ENCODE data around the gene ADGRL2. TPM values are rescaled to one million over a fixed set of nuclear protein-coding genes. Genes with fewer than 3 reads are reported as not detected.

Gene ADGRL2
- total RNA-seq, 2 experiments from 2014 or later, result 0.05 TPM; not detected in 1

- Mint-ChIP-seq H3K27ac (no peak overlapping the region), H3K9me3 (ENCODE audit: low read depth) (no peaks in the 10 kb centered on the region), H3K27me3 (no peaks in the 10 kb centered on the region), H3K36me3 (no peaks in the 10 kb centered on the region), H3K4me1 (no peaks in the 10 kb centered on the region), H3K4me3 (no peak overlapping the region)
- CTCF ChIA-PET, result no interaction called here
- DNase-seq (no peak), ATAC-seq (no peak)
These were observed 174.3 kb downstream of the ADGRL2 start for GRCh38 chr1:81974883-81975555.

GRCh38 chr1:81976539-81976938 is 175.8 kb downstream of the ADGRL2 start:
- H3K36me3 Mint-ChIP-seq, result no peaks in the 10 kb centered on the region
- H3K27me3 Mint-ChIP-seq, result no peaks in the 10 kb centered on the region
- H3K27ac Mint-ChIP-seq, result no peak overlapping the region
- H3K4me3 Mint-ChIP-seq, result no peak overlapping the region
- no peak for ATAC-seq
- no peak for DNase-seq
- no peaks in the 10 kb centered on the region for H3K4me1 Mint-ChIP-seq
- CTCF ChIA-PET, result no interaction called here
- no peaks in the 10 kb centered on the region for H3K9me3 Mint-ChIP-seq (ENCODE audit: low read depth)

GRCh38 chr1:81978945-81979344 is 178.2 kb downstream of the ADGRL2 start:
- ATAC-seq (no peak), DNase-seq (no peak)
- no peaks in the 10 kb centered on the region for H3K9me3 Mint-ChIP-seq (ENCODE audit: low read depth)
- H3K4me1 Mint-ChIP-seq, result no peaks in the 10 kb centered on the region
- no peak overlapping the region for H3K4me3 Mint-ChIP-seq
- H3K27ac Mint-ChIP-seq, result no peak overlapping the region
- H3K36me3 Mint-ChIP-seq, result no peaks in the 10 kb centered on the region
- H3K27me3 Mint-ChIP-seq, result no peaks in the 10 kb centered on the region
- CTCF ChIA-PET, result no interaction called here

- Mint-ChIP-seq H3K9me3 (ENCODE audit: low read depth) (no peaks in the 10 kb centered on the region), H3K36me3 (no peaks in the 10 kb centered on the region), H3K27me3 (no peaks in the 10 kb centered on the region), H3K27ac (no peak overlapping the region), H3K4me1 (no peaks in the 10 kb centered on the region), H3K4me3 (no peak overlapping the region)
- CTCF ChIA-PET, result no interaction called here
- ATAC-seq (no peak), DNase-seq (no peak)
These were observed 181.8 kb downstream of the ADGRL2 start for GRCh38 chr1:81982523-81982922.

GRCh38 chr1:81989524-81989923 is 188.8 kb downstream of the ADGRL2 start:
- Mint-ChIP-seq H3K27me3 (no peaks in the 10 kb centered on the region), H3K4me3 (no peak overlapping the region), H3K9me3 (ENCODE audit: low read depth) (no peaks in the 10 kb centered on the region), H3K27ac (no peak overlapping the region), H3K36me3 (no peaks in the 10 kb centered on the region), H3K4me1 (no peaks in the 10 kb centered on the region)
- CTCF ChIA-PET, result no interaction called here
- no peak for ATAC-seq
- no peak for DNase-seq

- no peaks in the 10 kb centered on the region for H3K4me1 Mint-ChIP-seq
- H3K9me3 Mint-ChIP-seq (ENCODE audit: low read depth), result no peaks in the 10 kb centered on the region
- H3K27ac Mint-ChIP-seq, result no peak overlapping the region
- ATAC-seq (no peak), DNase-seq (no peak)
- H3K4me3 Mint-ChIP-seq, result no peak overlapping the region
- no peaks in the 10 kb centered on the region for H3K36me3 Mint-ChIP-seq
- no peaks in the 10 kb centered on the region for H3K27me3 Mint-ChIP-seq
- CTCF ChIA-PET, result no interaction called here
These were observed 189.5 kb downstream of the ADGRL2 start for GRCh38 chr1:81990241-81990640.

- no peaks in the 10 kb centered on the region for H3K4me1 Mint-ChIP-seq
- no peaks in the 10 kb centered on the region for H3K27me3 Mint-ChIP-seq
- no peak overlapping the region for H3K27ac Mint-ChIP-seq
- peaks cover 2% of the 10 kb centered on the region for H3K9me3 Mint-ChIP-seq (ENCODE audit: low read depth)
- no peak overlapping the region for H3K4me3 Mint-ChIP-seq
- DNase-seq, result no peak
- H3K36me3 Mint-ChIP-seq, result no peaks in the 10 kb centered on the region
- CTCF ChIA-PET, result no interaction called here
- no peak for ATAC-seq
These were observed 197.4 kb downstream of the ADGRL2 start for GRCh38 chr1:81998165-81998564.

- H3K4me1 Mint-ChIP-seq, result no peaks in the 10 kb centered on the region
- no peaks in the 10 kb centered on the region for H3K27me3 Mint-ChIP-seq
- H3K4me3 Mint-ChIP-seq, result no peak overlapping the region
- CTCF ChIA-PET, result no interaction called here
- ATAC-seq, result no peak
- H3K27ac Mint-ChIP-seq, result no peak overlapping the region
- no peaks in the 10 kb centered on the region for H3K36me3 Mint-ChIP-seq
- no peak for DNase-seq
- H3K9me3 Mint-ChIP-seq (ENCODE audit: low read depth), result peaks cover 2% of the 10 kb centered on the region
These were observed 198.6 kb downstream of the ADGRL2 start for GRCh38 chr1:81999364-81999763.

- no peaks in the 10 kb centered on the region for H3K36me3 Mint-ChIP-seq
- H3K4me1 Mint-ChIP-seq, result no peaks in the 10 kb centered on the region
- peaks cover 2% of the 10 kb centered on the region for H3K9me3 Mint-ChIP-seq (ENCODE audit: low read depth)
- H3K27ac Mint-ChIP-seq, result no peak overlapping the region
- no peak for DNase-seq
- CTCF ChIA-PET, result no interaction called here
- H3K27me3 Mint-ChIP-seq, result no peaks in the 10 kb centered on the region
- no peak for ATAC-seq
- no peak overlapping the region for H3K4me3 Mint-ChIP-seq
These were observed 199.5 kb downstream of the ADGRL2 start for GRCh38 chr1:82000221-82000620.

- CTCF ChIA-PET, result no interaction called here
- DNase-seq, result no peak
These were observed 200.6 kb downstream of the ADGRL2 start for GRCh38 chr1:82001345-82001744.

GRCh38 chr1:82007804-82008203 is 207.1 kb downstream of the ADGRL2 start:
- DNase-seq, result no peak
- no peak overlapping the region for H3K27ac Mint-ChIP-seq

More at GRCh38 chr1:82001345-82001744, 200.6 kb downstream of the ADGRL2 start:
- no peaks in the 10 kb centered on the region for H3K4me1 Mint-ChIP-seq
- H3K27me3 Mint-ChIP-seq, result no peaks in the 10 kb centered on the region
- no peak overlapping the region for H3K4me3 Mint-ChIP-seq
- no peak for ATAC-seq
- H3K9me3 Mint-ChIP-seq (ENCODE audit: low read depth), result peaks cover 4% of the 10 kb centered on the region
- no peak overlapping the region for H3K27ac Mint-ChIP-seq
- no peaks in the 10 kb centered on the region for H3K36me3 Mint-ChIP-seq

GRCh38 chr1:82013702-82014101 is 213.0 kb downstream of the ADGRL2 start:
- ATAC-seq (no peak), DNase-seq (no peak)
- Mint-ChIP-seq H3K27me3 (no peaks in the 10 kb centered on the region), H3K27ac (no peak overlapping the region), H3K4me1 (no peaks in the 10 kb centered on the region), H3K9me3 (ENCODE audit: low read depth) (peaks cover 3% of the 10 kb centered on the region), H3K36me3 (no peaks in the 10 kb centered on the region), H3K4me3 (no peak overlapping the region)
- CTCF ChIA-PET, result no interaction called here

More at GRCh38 chr1:82007804-82008203, 207.1 kb downstream of the ADGRL2 start:
- no peak for ATAC-seq
- CTCF ChIA-PET, result no interaction called here
- no peak overlapping the region for H3K4me3 Mint-ChIP-seq
- no peaks in the 10 kb centered on the region for H3K4me1 Mint-ChIP-seq
- H3K9me3 Mint-ChIP-seq (ENCODE audit: low read depth), result peaks cover 7% of the 10 kb centered on the region
- no peaks in the 10 kb centered on the region for H3K27me3 Mint-ChIP-seq
- H3K36me3 Mint-ChIP-seq, result no peaks in the 10 kb centered on the region

GRCh38 chr1:82015444-82015843 is 214.7 kb downstream of the ADGRL2 start:
- H3K27me3 Mint-ChIP-seq, result no peaks in the 10 kb centered on the region
- CTCF ChIA-PET, result no interaction called here
- ATAC-seq, result no peak
- no peak overlapping the region for H3K4me3 Mint-ChIP-seq
- DNase-seq, result no peak
- H3K36me3 Mint-ChIP-seq, result no peaks in the 10 kb centered on the region
- H3K4me1 Mint-ChIP-seq, result no peaks in the 10 kb centered on the region
- H3K9me3 Mint-ChIP-seq (ENCODE audit: low read depth), result peaks cover 10% of the 10 kb centered on the region
- no peak overlapping the region for H3K27ac Mint-ChIP-seq

- H3K27ac Mint-ChIP-seq, result no peak overlapping the region
These were observed 217.6 kb downstream of the ADGRL2 start for GRCh38 chr1:82018319-82018718.

GRCh38 chr1:82019508-82019907 is 218.8 kb downstream of the ADGRL2 start:
- Mint-ChIP-seq H3K36me3 (no peaks in the 10 kb centered on the region), H3K27ac (no peak overlapping the region), H3K4me1 (no peaks in the 10 kb centered on the region), H3K9me3 (ENCODE audit: low read depth) (peaks cover 12% of the 10 kb centered on the region), H3K4me3 (no peak overlapping the region), H3K27me3 (no peaks in the 10 kb centered on the region)
- no peak for ATAC-seq
- CTCF ChIA-PET, result no interaction called here
- no peak for DNase-seq

More at GRCh38 chr1:82018319-82018718, 217.6 kb downstream of the ADGRL2 start:
- Mint-ChIP-seq H3K4me3 (no peak overlapping the region), H3K36me3 (no peaks in the 10 kb centered on the region), H3K9me3 (ENCODE audit: low read depth) (peaks cover 10% of the 10 kb centered on the region), H3K4me1 (no peaks in the 10 kb centered on the region), H3K27me3 (no peaks in the 10 kb centered on the region)
- no peak for ATAC-seq
- CTCF ChIA-PET, result no interaction called here
- DNase-seq, result no peak

Measured in activated CD8-positive, alpha-beta memory T cell treated with anti-CD3 and anti-CD28 coated beads, Interleukin-2, amount 10 ng/mL, durations not matched to agents 7 days and 5 days (primary cell).